Spinal cord (tissue), 10 donors: ENCODE results near the gene ARSG. TPM values are rescaled to one million over a fixed set of nuclear protein-coding genes. Genes with fewer than 3 reads are reported as not detected.
"Not testable (repeated sequence)": the region's sequence is repeated elsewhere in the genome, so short reads cannot be mapped to it uniquely, and the experiment has no call there.

Experiments used
- DNase-seq, 6 donors: peaks; one replicate each; pipeline versions ENCODE4 v3.0.0 to v3.0.0-alpha.2; 2013 to 2015; ENCODE audit warnings: low spot score in 6 of 6, low read depth in 4 of 6
- H3K27ac ChIP-seq: one replicate; pipeline ENCODE4 v1.5.1; 2013; ENCODE audit warnings: low read depth, low read length, control low read depth
- H3K27me3 ChIP-seq: one replicate; pipeline ENCODE4 v1.6.1; 2013; ENCODE audit warnings: low read length; ENCODE audit not compliant: control insufficient read depth, insufficient read depth
- H3K36me3 ChIP-seq: one replicate; pipeline ENCODE4 v1.6.1; 2013; ENCODE audit warnings: low read length; ENCODE audit not compliant: control insufficient read depth, insufficient read depth
- H3K4me1 ChIP-seq: one replicate; pipeline ENCODE4 v1.6.1; 2013; ENCODE audit warnings: low read length; ENCODE audit not compliant: control insufficient read depth, insufficient read depth
- H3K4me3 ChIP-seq: one replicate; pipeline ENCODE4 v1.5.1; 2013; ENCODE audit warnings: low read depth, low read length, control low read depth
- H3K9me3 ChIP-seq: one replicate; pipeline ENCODE4 v1.6.1; 2013; ENCODE audit warnings: low read length; ENCODE audit not compliant: control insufficient read depth, insufficient read depth
- WGBS: methylation state at CpG from one replicate; pipeline ENCODE4 v1.1.5; 2013; ENCODE audit warnings: missing lambda C conversion rate; ENCODE audit not compliant: insufficient coverage; 5-methylcytosine and 5-hydroxymethylcytosine counted together
- long read RNA-seq, 4 donors: transcript quantifications; one replicate each; lab custom pipeline, GENCODE V29; 2026
- polyA plus RNA-seq, 2 donors: library from polyadenylated mRNA; unstranded; fragments of 120-200 nt; gene quantifications; one replicate each; pipeline ENCODE4 v1.2.1, GENCODE V29; 2013; ENCODE audit not compliant: insufficient read length in 2 of 2
- total RNA-seq, 2 donors: library from RNA; depleted of rRNA in 1 of 2; stranded (reverse); fragments of 120-200 nt in 1 of 2; fragments of >200 nt in 1 of 2; gene quantifications; one replicate each; pipeline versions ENCODE4 v1.2.3 to v1.2.4, GENCODE V29; 2013 to 2014
- donor health status: healthy.

Gene ARSG
- 10 to 100 TPM; 10.6 to 18.8 TPM for total RNA-seq
- 1 to 10 TPM; 8.2 to 9.2 TPM for polyA plus RNA-seq
- long read RNA-seq, donor 1: 0 reads
- long read RNA-seq, donor 2, partial matches to known transcripts: 6 of 6 reads
- long read RNA-seq, donor 2, other reads (novel, unspliced or antisense): 0 of 6 reads
- long read RNA-seq, donor 3: 0 reads
- long read RNA-seq, donor 4: 0 reads

- Histone ChIP-seq H3K4me3 (peak within 1 kb of the TSS; percentile 61), H3K27ac (peak within 1 kb of the TSS; percentile 77)
- 0% methylated on average over 90 of the region's 96 CpGs for WGBS
Observed at GRCh38 chr17:68290955-68291835, at the start of gene ARSG, which contains the start of gene SLC16A6. Gene ARSG (plus strand): TSS chr17:68291495. CDS start chr17:68307494, 15,999 bp downstream. Gene SLC16A6 (minus strand): TSS chr17:68291127. CDS start chr17:68278320, 12,807 bp downstream.

GRCh38 chr17:68246271-68247028, 44.8 kb upstream of the ARSG start:
- WGBS: 94% methylated on average over 20 of the region's 24 CpGs
- Histone ChIP-seq H3K9me3 (no peaks in the 10 kb centered on the region), H3K4me1 (peaks cover 19% of the 10 kb centered on the region), H3K27me3 (no peaks in the 10 kb centered on the region), H3K4me3 (no peak overlapping the region), H3K36me3 (peaks cover 2% of the 10 kb centered on the region), H3K27ac (no peak overlapping the region)
- no peak for DNase-seq

More at GRCh38 chr17:68290955-68291835, at the start of gene ARSG, which contains the start of gene SLC16A6:
- Histone ChIP-seq H3K9me3 (no peaks in the 10 kb centered on the region), H3K36me3 (no peaks in the 10 kb centered on the region), H3K27me3 (peaks cover 12% of the 10 kb centered on the region), H3K4me1 (peaks cover 26% of the 10 kb centered on the region)
- peak in 5 of 6 donors; percentile 59 to 95 (median 78) for DNase-seq

GRCh38 chr17:68247445-68248198, 43.7 kb upstream of the ARSG start, which contains the start of gene AMZ2:
Gene AMZ2 (plus strand): TSS chr17:68248043. CDS start chr17:68250188, 2,145 bp downstream.
- DNase-seq: peak; percentile 90 to 98 (median 94)
- peak within 1 kb of the TSS; percentile 97 for H3K27ac ChIP-seq
- WGBS: under 1% methylated on average over 97 of the region's 97 CpGs
- no peaks in the 10 kb centered on the region for H3K27me3 ChIP-seq
- no peaks in the 10 kb centered on the region for H3K9me3 ChIP-seq
- H3K4me1 ChIP-seq: peaks cover 19% of the 10 kb centered on the region
- H3K36me3 ChIP-seq: peaks cover 6% of the 10 kb centered on the region
- peak within 1 kb of the TSS; percentile 86 for H3K4me3 ChIP-seq

GRCh38 chr17:68248199-68248825, 43.0 kb upstream of the ARSG start:
- 0% methylated on average over 17 of the region's 19 CpGs for WGBS
- Histone ChIP-seq H3K4me1 (peaks cover 19% of the 10 kb centered on the region), H3K4me3 (peak overlapping the region; percentile 86), H3K27ac (peak overlapping the region; percentile 97), H3K9me3 (no peaks in the 10 kb centered on the region), H3K27me3 (no peaks in the 10 kb centered on the region), H3K36me3 (peaks cover 6% of the 10 kb centered on the region)
- DNase-seq: peak in 2 of 6 donors; percentile 48 to 56

- Histone ChIP-seq H3K4me3 (no peak overlapping the region), H3K36me3 (peaks cover 6% of the 10 kb centered on the region), H3K27ac (no peak overlapping the region), H3K4me1 (peaks cover 19% of the 10 kb centered on the region), H3K9me3 (no peaks in the 10 kb centered on the region), H3K27me3 (no peaks in the 10 kb centered on the region)
- DNase-seq: no peak
- 77% methylated on average over 3 of the region's 5 CpGs for WGBS
Observed at GRCh38 chr17:68248891-68249290, 42.4 kb upstream of the ARSG start.

- no peak for DNase-seq
- Histone ChIP-seq H3K36me3 (peaks cover 6% of the 10 kb centered on the region), H3K9me3 (no peaks in the 10 kb centered on the region), H3K4me3 (no peak overlapping the region), H3K4me1 (peaks cover 19% of the 10 kb centered on the region), H3K27ac (no peak overlapping the region), H3K27me3 (no peaks in the 10 kb centered on the region)
- WGBS: 66% methylated on average over 3 of the region's 7 CpGs
Observed at GRCh38 chr17:68249354-68249765, 41.9 kb upstream of the ARSG start.

- WGBS: 86% methylated on average over 4 of the region's 7 CpGs
- not testable (repeated sequence) for H3K9me3 ChIP-seq, H3K27ac ChIP-seq, DNase-seq, H3K4me3 ChIP-seq, H3K4me1 ChIP-seq, H3K27me3 ChIP-seq
- peaks cover 15% of the 10 kb centered on the region for H3K36me3 ChIP-seq
Observed at GRCh38 chr17:68253426-68253825, 37.9 kb upstream of the ARSG start.

- Histone ChIP-seq H3K4me1 (no peaks in the 10 kb centered on the region), H3K9me3 (no peaks in the 10 kb centered on the region), H3K27me3 (no peaks in the 10 kb centered on the region), H3K27ac (no peak overlapping the region), H3K36me3 (peaks cover 15% of the 10 kb centered on the region), H3K4me3 (no peak overlapping the region)
- DNase-seq: no peak
- WGBS: 95% methylated on average over 3 of the region's 4 CpGs
Observed at GRCh38 chr17:68255151-68255550, 36.1 kb upstream of the ARSG start.
